Uterus (tissue), 2 donors: ENCODE results near the gene BCCIP.

ENCODE experiments used
- POLR2A ChIP-seq, 2 donors: fragments of 450-650 bp; IDR thresholded peaks; one replicate each; pipeline ENCODE4 v1.6.1; 2016; ENCODE audit warnings: antibody characterized with exemption in 2 of 2, mild to moderate bottlenecking in 1 of 2, moderate library complexity in 1 of 2
- TF ChIP-seq, protein P1 (sequence below), 4 experiments: fragments of 200-600 bp in 2 of 4; fragments of 450-650 bp in 2 of 4; sonication (generic) in 2 of 4; IDR thresholded peaks; one replicate each; pipeline ENCODE4 v1.5.1; 2016 to 2019; ENCODE audit warnings: antibody characterized with exemption in 4 of 4, mild to moderate bottlenecking in 2 of 4, moderate library complexity in 1 of 4

DNA sequence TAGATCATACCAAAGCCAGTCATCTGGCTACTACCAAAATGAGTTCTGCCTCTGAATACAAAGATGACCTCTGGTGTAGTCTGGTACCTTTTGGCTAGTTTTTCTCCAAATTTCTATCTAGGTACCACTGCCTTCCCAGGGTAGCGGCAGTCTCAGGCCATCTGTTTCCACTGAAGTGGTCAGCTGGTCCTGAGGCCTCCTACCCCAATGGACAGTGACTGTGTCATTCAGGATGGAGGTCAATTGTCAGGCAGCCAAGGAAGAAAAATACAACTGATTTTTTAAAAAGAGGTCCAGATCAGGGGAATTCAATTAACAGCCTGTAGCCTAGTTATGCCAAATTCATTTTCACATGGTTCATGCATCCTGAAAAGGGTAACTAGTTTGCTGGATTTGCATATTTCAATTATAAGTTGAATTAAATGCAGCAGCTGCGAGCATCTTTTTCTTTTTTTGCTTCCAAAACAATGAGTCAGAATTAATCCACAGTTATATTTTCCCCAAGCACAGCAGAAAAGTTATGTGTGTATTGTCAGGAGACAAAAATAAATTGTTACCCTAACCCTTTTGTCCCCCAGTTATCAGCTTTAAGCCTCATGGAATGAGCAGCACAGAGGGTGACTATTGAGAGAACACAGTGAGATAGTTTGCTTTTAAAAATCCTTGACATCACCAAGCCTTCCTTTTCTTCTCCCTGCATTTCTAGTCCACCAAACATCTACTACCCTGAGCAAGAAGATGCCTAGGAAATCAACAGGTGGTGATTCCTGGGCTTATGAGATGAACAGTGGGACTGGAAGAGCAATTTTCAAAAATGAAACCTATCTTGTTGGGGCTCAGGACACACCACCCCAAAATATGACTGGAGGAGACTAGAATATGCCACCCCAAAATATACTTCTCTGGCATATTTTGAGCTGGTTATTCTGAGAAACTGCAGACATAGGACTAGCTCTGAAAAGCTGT is 27.7 kb downstream of the BCCIP start:
- TF ChIP-seq, protein P1, sequence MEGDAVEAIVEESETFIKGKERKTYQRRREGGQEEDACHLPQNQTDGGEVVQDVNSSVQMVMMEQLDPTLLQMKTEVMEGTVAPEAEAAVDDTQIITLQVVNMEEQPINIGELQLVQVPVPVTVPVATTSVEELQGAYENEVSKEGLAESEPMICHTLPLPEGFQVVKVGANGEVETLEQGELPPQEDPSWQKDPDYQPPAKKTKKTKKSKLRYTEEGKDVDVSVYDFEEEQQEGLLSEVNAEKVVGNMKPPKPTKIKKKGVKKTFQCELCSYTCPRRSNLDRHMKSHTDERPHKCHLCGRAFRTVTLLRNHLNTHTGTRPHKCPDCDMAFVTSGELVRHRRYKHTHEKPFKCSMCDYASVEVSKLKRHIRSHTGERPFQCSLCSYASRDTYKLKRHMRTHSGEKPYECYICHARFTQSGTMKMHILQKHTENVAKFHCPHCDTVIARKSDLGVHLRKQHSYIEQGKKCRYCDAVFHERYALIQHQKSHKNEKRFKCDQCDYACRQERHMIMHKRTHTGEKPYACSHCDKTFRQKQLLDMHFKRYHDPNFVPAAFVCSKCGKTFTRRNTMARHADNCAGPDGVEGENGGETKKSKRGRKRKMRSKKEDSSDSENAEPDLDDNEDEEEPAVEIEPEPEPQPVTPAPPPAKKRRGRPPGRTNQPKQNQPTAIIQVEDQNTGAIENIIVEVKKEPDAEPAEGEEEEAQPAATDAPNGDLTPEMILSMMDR (IDR thresholded peaks at IDR 0.05), result no peak
- no peak for TF ChIP-seq POLR2A (IDR thresholded peaks at IDR 0.05)
